OCI-LY7 (cell line): ENCODE data around the gene TPX2. TPM values are rescaled to one million over a fixed set of nuclear protein-coding genes. Genes with fewer than 3 reads are reported as not detected.

Experiments used
- BruUV-seq: library from RNA; stranded (reverse); fragments of 400-500 nt; replicated peaks from 2 replicates; lab custom pipeline; 2021; lab: Mats Ljungman, UMichigan
- CTCF ChIA-PET: fragments of 300-600 bp; sonication (Branson Sonifier 250); formaldehyde crosslinking; loops from one replicate; lab custom pipeline; 2022; ENCODE audit warnings: antibody characterized with exemption; ENCODE audit not compliant: unreplicated experiment; lab: Charles Lee
- POLR2A ChIA-PET: fragments of 300-600 bp; sonication (Branson Sonifier 250); formaldehyde crosslinking; loops from one replicate; lab custom pipeline; 2022; ENCODE audit warnings: antibody characterized with exemption; lab: Charles Lee
- DNase-seq: peaks from one replicate; pipeline ENCODE4 v3.0.0-alpha.2; 2015; ENCODE audit warnings: low spot score
- H2AFZ ChIP-seq: fragments of 200-600 bp; sonication (generic), shearing (Covaris generic); 2 replicates; pipeline ENCODE4 v1.6.1; 2014; ENCODE audit warnings: mild to moderate bottlenecking, antibody characterized with exemption, low read length, moderate library complexity
- H3K27ac ChIP-seq: fragments of 200-600 bp; sonication (generic); 2 replicates; pipeline ENCODE4 v1.5.1; 2014; ENCODE audit warnings: mixed run types, low read depth, mild to moderate bottlenecking, moderate library complexity, low read length, inconsistent platforms; ENCODE audit not compliant: poor library complexity, severe bottlenecking
- H3K36me3 ChIP-seq: fragments of 200-600 bp; sonication (generic); 2 replicates; pipeline ENCODE4 v1.6.1; 2014; ENCODE audit warnings: mild to moderate bottlenecking, antibody characterized with exemption, low read length, moderate library complexity, mixed read lengths; ENCODE audit not compliant: insufficient read depth
- H3K4me1 ChIP-seq: fragments of 200-600 bp; sonication (generic); 2 replicates; pipeline ENCODE4 v1.5.1; 2014; ENCODE audit warnings: mild to moderate bottlenecking, low read length; ENCODE audit not compliant: insufficient read depth, poor library complexity, severe bottlenecking
- H3K4me2 ChIP-seq: fragments of 200-600 bp; sonication (generic); 2 replicates; pipeline ENCODE4 v1.6.1; 2014; ENCODE audit warnings: mild to moderate bottlenecking, low read length
- H3K4me3 ChIP-seq: fragments of 200-600 bp; sonication (generic); 2 replicates; pipeline ENCODE4 v1.5.1; 2014; ENCODE audit warnings: mild to moderate bottlenecking, low read depth, low read length; ENCODE audit not compliant: poor library complexity, severe bottlenecking
- H3K79me2 ChIP-seq: fragments of 200-600 bp; sonication (generic); 2 replicates; pipeline ENCODE4 v1.6.1; 2016; ENCODE audit warnings: low read depth, mild to moderate bottlenecking, low read length, moderate library complexity, mixed read lengths; ENCODE audit not compliant: insufficient read depth
- H3K9me2 ChIP-seq: fragments of 200-600 bp; sonication (generic); 2 replicates; pipeline ENCODE4 v1.6.1; 2016; ENCODE audit warnings: mild to moderate bottlenecking, low read length, mixed read lengths; ENCODE audit not compliant: insufficient read depth
- H3K9me3 ChIP-seq: fragments of 200-600 bp; sonication (generic); 2 replicates; pipeline ENCODE4 v1.6.1; 2014; ENCODE audit warnings: mild to moderate bottlenecking, mixed run types, low read length, mixed read lengths
- H4K20me1 ChIP-seq: fragments of 200-600 bp; sonication (generic); 2 replicates; pipeline ENCODE4 v1.6.1; 2014; ENCODE audit warnings: mild to moderate bottlenecking, antibody characterized with exemption, low read length, moderate library complexity, mixed read lengths; ENCODE audit not compliant: insufficient read depth
- EZH2phosphoT487 ChIP-seq: fragments of 200-600 bp; sonication (generic); IDR thresholded peaks from 2 replicates; pipeline ENCODE4 v1.6.1; 2018; ENCODE audit warnings: low read depth, borderline replicate concordance, mild to moderate bottlenecking, mixed run types, antibody characterized with exemption, low read length, moderate library complexity, mixed read lengths
- intact Hi-C: fragments of 100-400 bp; cut with micrococcal nuclease; formaldehyde crosslinking; loops from one replicate; pipeline ENCODE4 v1.10.0; 2022; ENCODE audit not compliant: unreplicated experiment
- total RNA-seq, 2 experiments: library from RNA; depleted of rRNA in 1 of 2; stranded (reverse); fragments of >200 nt in 1 of 2; shearing (Covaris generic) in 1 of 2; gene quantifications; 2 replicates each; pipeline ENCODE4 v1.2.3, GENCODE V29; 2014 to 2022
- TF ChIP-seq, protein P1 (sequence below): fragments of 200-600 bp; sonication (generic); conservative IDR thresholded peaks from 2 replicates; pipeline ENCODE4 v1.5.1; 2014; ENCODE audit warnings: mild to moderate bottlenecking, antibody characterized with exemption, low read length, moderate library complexity, mixed read lengths

TPX2 gene
- total RNA-seq, 2 experiments from 2014 or later: 121 to 173 TPM

DNA sequence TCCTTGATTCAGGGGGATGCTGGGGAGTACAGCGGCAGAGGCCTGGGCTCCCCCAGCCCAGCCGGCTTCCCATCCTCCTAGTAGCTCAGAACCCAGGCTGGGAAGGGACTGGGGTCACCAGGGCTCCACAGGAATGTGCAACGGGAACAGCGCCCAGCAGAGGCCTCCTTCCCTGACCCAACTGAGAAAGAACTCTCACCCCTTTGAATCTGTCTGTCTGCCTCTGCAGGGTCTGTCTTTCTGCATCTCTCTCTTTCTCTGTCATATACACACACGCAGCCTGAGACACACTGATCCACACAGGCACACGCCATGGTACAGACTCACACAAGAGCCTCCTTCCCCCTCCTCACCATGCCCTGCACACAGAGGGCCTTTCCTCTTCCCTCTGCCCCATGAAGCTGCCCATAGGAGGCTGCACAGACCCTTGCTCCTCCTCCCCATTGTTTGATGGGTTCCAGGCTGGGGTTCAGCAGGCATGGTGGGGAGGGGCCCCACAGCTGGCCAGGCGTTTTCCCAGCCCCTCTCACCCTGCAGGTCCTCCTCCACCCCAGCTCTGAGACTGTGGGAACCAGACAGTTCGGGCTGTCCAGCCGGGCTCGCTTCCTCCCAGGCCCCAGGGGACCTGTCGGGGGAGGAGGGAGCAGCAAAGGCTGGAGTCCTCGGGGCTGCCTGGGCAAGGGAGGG, 103.5 kb downstream of the TPX2 start:
- H3K9me3 ChIP-seq: no peaks in the 10 kb centered on the region
- no peak overlapping the region for H3K4me2 ChIP-seq
- no peak overlapping the region for H3K27ac ChIP-seq
- no peak for DNase-seq
- no peaks in the 10 kb centered on the region for H3K9me2 ChIP-seq
- POLR2A ChIA-PET: no interaction called here
- CTCF ChIA-PET: interaction anchor here (0.5 kb wide), 1 partner anchor 11 kb away, joined by 5 read pairs; no protein-coding TSS in a partner anchor
- H2AFZ ChIP-seq: no peak overlapping the region
- BruUV-seq: no TSS peak
- no peak overlapping the region for H3K4me3 ChIP-seq
- peaks cover 13% of the 10 kb centered on the region for H3K4me1 ChIP-seq
- no peaks in the 10 kb centered on the region for H3K36me3 ChIP-seq
- H3K79me2 ChIP-seq: no peaks in the 10 kb centered on the region
- TF ChIP-seq, protein P1, sequence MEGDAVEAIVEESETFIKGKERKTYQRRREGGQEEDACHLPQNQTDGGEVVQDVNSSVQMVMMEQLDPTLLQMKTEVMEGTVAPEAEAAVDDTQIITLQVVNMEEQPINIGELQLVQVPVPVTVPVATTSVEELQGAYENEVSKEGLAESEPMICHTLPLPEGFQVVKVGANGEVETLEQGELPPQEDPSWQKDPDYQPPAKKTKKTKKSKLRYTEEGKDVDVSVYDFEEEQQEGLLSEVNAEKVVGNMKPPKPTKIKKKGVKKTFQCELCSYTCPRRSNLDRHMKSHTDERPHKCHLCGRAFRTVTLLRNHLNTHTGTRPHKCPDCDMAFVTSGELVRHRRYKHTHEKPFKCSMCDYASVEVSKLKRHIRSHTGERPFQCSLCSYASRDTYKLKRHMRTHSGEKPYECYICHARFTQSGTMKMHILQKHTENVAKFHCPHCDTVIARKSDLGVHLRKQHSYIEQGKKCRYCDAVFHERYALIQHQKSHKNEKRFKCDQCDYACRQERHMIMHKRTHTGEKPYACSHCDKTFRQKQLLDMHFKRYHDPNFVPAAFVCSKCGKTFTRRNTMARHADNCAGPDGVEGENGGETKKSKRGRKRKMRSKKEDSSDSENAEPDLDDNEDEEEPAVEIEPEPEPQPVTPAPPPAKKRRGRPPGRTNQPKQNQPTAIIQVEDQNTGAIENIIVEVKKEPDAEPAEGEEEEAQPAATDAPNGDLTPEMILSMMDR: no peak
- TF ChIP-seq EZH2phosphoT487: no peak
- intact Hi-C loops: no loop called here
- no peaks in the 10 kb centered on the region for H4K20me1 ChIP-seq

DNA sequence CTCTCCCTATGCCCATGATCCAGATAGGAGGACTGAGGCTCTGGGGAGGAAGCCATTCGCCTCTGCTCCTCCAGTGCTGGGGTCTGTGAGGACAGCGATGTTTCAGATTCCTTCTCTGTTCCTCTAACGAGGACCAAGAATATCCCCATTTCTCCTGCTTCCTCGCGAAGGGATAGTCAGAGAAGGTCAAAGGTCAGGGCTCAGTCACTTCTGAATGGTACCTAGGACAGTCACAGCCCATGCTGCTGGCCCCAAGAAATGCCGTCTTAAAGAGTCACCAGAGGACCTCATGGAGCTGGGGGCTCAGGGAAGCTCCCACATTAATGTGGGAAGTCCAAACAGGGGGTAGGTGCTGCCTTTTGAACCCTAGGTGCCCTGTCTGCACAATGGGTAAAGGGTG, 104.2 kb downstream of the TPX2 start:
- no peaks in the 10 kb centered on the region for H3K79me2 ChIP-seq
- no peak overlapping the region for H3K4me3 ChIP-seq
- H3K36me3 ChIP-seq: no peaks in the 10 kb centered on the region
- no peak overlapping the region for H3K27ac ChIP-seq
- no peak overlapping the region for H2AFZ ChIP-seq
- H3K4me2 ChIP-seq: no peak overlapping the region
- peaks cover 13% of the 10 kb centered on the region for H3K4me1 ChIP-seq
- TF ChIP-seq, protein P1: no peak
- TF ChIP-seq EZH2phosphoT487: no peak
- POLR2A ChIA-PET: no interaction called here
- H4K20me1 ChIP-seq: no peaks in the 10 kb centered on the region
- BruUV-seq: no TSS peak
- no peaks in the 10 kb centered on the region for H3K9me2 ChIP-seq
- H3K9me3 ChIP-seq: no peaks in the 10 kb centered on the region
- DNase-seq: no peak
- CTCF ChIA-PET: interaction anchor here (0.5 kb wide), 1 partner anchor 10 kb away, joined by 5 read pairs; no protein-coding TSS in a partner anchor
- intact Hi-C loops: no loop called here

DNA sequence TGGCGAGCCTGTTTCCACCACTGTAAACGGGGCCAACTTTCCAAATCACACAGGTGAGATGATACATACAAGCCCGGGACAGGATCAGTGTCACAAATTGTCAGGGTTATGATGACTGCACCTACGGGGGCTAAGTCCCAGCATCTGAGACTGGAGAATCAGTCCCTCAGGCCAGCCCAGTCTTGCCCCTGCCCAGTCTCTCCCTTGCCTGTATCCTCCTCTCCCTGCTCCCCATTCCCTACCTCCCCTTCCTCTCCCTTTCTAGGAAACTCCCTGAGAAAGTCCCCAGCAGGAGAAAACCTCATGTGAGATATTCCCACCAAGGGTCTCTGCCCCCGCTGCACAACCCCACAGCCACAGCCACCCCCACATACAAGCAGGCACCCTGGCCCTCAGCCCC, 104.8 kb downstream of the TPX2 start:
- ChIA-PET CTCF (no interaction called here), POLR2A (no interaction called here)
- no peak overlapping the region for H3K4me3 ChIP-seq
- H3K9me3 ChIP-seq: no peaks in the 10 kb centered on the region
- H3K9me2 ChIP-seq: no peaks in the 10 kb centered on the region
- H4K20me1 ChIP-seq: no peaks in the 10 kb centered on the region
- no TSS peak for BruUV-seq
- no peak overlapping the region for H2AFZ ChIP-seq
- H3K36me3 ChIP-seq: no peaks in the 10 kb centered on the region
- H3K4me2 ChIP-seq: no peak overlapping the region
- intact Hi-C loops: no loop called here
- peaks cover 13% of the 10 kb centered on the region for H3K4me1 ChIP-seq
- no peak overlapping the region for H3K27ac ChIP-seq
- H3K79me2 ChIP-seq: no peaks in the 10 kb centered on the region
- TF ChIP-seq, protein P1: no peak
- no peak for TF ChIP-seq EZH2phosphoT487
- no peak for DNase-seq
